ENCODE measurements around the gene GABRD. TPM values are rescaled to one million over a fixed set of nuclear protein-coding genes. Genes with fewer than 3 reads are reported as not detected.

GABRD gene
- total RNA-seq, 1 experiment from 2014 or later, result not detected

DNA sequence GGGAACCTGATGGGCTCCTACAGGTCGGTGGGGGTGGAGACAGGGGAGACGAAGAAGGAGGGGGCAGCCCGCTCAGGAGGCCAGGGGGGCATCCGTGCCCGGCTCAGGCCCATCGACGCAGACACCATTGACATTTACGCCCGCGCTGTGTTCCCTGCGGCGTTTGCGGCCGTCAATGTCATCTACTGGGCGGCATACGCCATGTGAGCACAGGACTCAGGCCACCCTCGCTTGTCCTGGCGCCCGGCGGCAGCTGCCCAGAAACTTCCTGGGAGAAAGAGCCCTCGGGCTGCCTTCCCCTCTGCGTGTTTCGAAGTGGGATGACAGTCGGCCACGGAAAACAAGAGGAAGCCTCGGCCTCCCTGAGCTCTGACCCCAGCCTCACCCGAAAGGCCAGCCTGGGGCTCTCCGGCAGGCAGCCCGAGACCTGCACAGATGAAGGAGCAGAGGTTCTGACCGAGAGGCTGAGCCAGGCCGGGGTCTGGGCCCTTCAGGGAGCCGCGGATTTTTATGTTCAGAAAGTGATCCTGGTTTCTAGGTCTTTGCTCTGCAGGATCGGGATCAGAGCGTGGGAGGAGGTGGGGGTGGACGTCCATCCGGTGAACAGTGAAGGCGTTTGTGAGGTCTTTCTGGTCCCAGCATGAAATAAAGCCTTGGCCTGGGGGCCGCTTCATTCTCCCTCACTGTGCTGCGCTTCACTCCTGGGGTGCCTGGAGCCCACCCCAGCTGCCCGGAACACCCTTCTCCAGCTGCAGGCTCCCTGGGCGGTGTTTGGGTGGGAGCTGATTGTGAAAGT is 11.1 kb downstream of the GABRD start:
- Histone ChIP-seq H3K4me3 (no peak overlapping the region), H3K9me2 (ENCODE audit: insufficient read depth) (no peaks in the 10 kb centered on the region), H3K4me1 (replicated peaks; ENCODE audit: insufficient read depth) (no peaks in the 10 kb centered on the region), H2AFZ (no peak overlapping the region), H3F3A (ENCODE audit: insufficient read depth, low read depth) (no peaks in the 10 kb centered on the region), H3K4me2 (no peak overlapping the region), H3K27me3 (ENCODE audit: insufficient read depth, low read depth) (peaks cover 81% of the 10 kb centered on the region), H3K79me2 (ENCODE audit: low read depth) (no peaks in the 10 kb centered on the region), H3K36me3 (ENCODE audit: low read depth) (no peaks in the 10 kb centered on the region), H3K9me3 (ENCODE audit: insufficient read depth, low read depth) (no peaks in the 10 kb centered on the region), H4K20me1 (ENCODE audit: insufficient read depth) (no peaks in the 10 kb centered on the region), H3K27ac (no peak overlapping the region)
- ChIA-PET CTCF (interaction anchor here (0.6 kb wide), 1 partner anchor 141 kb away, joined by 4 read pairs; no protein-coding TSS in a partner anchor), POLR2A (ENCODE audit: unreplicated experiment) (no interaction called here)
- TF ChIP-seq, protein P1, sequence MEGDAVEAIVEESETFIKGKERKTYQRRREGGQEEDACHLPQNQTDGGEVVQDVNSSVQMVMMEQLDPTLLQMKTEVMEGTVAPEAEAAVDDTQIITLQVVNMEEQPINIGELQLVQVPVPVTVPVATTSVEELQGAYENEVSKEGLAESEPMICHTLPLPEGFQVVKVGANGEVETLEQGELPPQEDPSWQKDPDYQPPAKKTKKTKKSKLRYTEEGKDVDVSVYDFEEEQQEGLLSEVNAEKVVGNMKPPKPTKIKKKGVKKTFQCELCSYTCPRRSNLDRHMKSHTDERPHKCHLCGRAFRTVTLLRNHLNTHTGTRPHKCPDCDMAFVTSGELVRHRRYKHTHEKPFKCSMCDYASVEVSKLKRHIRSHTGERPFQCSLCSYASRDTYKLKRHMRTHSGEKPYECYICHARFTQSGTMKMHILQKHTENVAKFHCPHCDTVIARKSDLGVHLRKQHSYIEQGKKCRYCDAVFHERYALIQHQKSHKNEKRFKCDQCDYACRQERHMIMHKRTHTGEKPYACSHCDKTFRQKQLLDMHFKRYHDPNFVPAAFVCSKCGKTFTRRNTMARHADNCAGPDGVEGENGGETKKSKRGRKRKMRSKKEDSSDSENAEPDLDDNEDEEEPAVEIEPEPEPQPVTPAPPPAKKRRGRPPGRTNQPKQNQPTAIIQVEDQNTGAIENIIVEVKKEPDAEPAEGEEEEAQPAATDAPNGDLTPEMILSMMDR (conservative IDR thresholded peaks at IDR 0.05), result no peak
- no peak for TF ChIP-seq EZH2 (IDR thresholded peaks at IDR 0.05; ENCODE audit: low read depth)
- intact Hi-C loops (cut with micrococcal nuclease; ENCODE audit: unreplicated experiment), result loop anchor here (5.0 kb wide), 1 partner anchor 83 kb away; no protein-coding TSS in a partner anchor
- no peak for DNase-seq
- no TSS peak for BruUV-seq (replicated peaks)

DNA sequence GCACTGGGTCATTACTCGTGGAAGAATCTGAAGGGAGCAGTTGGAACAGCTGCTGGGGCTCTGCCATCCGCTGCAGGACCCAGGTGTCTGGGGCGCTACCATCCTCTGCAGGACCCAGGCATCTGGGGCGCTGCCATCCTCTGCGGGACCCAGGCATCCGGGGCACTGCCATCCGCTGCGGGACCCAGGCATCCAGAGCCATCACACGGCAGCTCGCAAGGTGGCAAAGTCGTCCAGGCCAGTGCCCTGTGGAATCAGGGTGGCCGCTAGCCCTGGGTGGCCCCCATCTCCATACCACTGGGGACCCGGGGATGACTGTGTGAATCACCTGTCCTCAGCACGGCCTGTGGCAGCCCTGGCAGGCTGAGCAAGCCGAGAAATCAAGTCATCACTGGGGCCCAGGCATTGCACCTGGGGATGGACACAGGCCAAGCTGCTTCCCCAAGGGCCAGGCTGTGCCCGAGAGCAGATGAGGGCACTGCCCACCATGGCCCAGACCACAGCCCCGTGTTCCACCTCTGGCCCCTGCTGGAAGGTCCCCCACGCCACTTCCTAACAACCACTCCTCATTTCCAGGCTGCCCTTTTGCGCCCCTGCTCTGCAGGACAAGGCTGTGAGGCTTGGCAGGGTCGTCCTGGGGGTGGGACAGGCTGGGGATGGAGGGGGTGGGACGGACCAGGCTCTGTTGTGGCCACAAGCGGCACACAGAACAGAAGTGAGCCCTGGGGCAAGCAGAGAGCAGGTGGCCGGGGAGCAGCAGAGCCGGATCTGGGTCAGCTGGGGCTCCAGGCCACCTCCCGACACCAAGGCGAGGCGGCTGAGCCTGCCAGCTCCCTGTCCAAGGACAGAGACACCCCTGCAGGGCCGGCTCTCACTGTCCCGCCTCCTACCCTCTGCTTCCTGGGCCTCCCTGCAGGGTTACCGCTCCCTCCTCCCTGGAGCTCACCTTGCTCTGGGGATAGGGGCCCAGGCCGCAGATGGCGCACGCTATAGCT is 12.7 kb downstream of the GABRD start:
- H3K4me2 ChIP-seq, result no peak overlapping the region
- H3F3A ChIP-seq (ENCODE audit: insufficient read depth, low read depth), result no peaks in the 10 kb centered on the region
- CTCF ChIA-PET, result no interaction called here
- TF ChIP-seq EZH2 (IDR thresholded peaks at IDR 0.05; ENCODE audit: low read depth), result no peak
- H3K4me3 ChIP-seq, result no peak overlapping the region
- POLR2A ChIA-PET (ENCODE audit: unreplicated experiment), result no interaction called here
- H3K27ac ChIP-seq, result no peak overlapping the region
- no peaks in the 10 kb centered on the region for H3K79me2 ChIP-seq (ENCODE audit: low read depth)
- H2AFZ ChIP-seq, result no peak overlapping the region
- H3K36me3 ChIP-seq (ENCODE audit: low read depth), result no peaks in the 10 kb centered on the region
- DNase-seq, result no peak
- H3K27me3 ChIP-seq (ENCODE audit: insufficient read depth, low read depth), result peaks cover 81% of the 10 kb centered on the region
- intact Hi-C loops (cut with micrococcal nuclease; ENCODE audit: unreplicated experiment), result loop anchor here (5.0 kb wide), 1 partner anchor 85 kb away; no protein-coding TSS in a partner anchor
- no peaks in the 10 kb centered on the region for H4K20me1 ChIP-seq (ENCODE audit: insufficient read depth)
- no peaks in the 10 kb centered on the region for H3K9me2 ChIP-seq (ENCODE audit: insufficient read depth)
- no TSS peak for BruUV-seq (replicated peaks)
- no peaks in the 10 kb centered on the region for H3K9me3 ChIP-seq (ENCODE audit: insufficient read depth, low read depth)
- H3K4me1 ChIP-seq (replicated peaks; ENCODE audit: insufficient read depth), result no peaks in the 10 kb centered on the region

DNA sequence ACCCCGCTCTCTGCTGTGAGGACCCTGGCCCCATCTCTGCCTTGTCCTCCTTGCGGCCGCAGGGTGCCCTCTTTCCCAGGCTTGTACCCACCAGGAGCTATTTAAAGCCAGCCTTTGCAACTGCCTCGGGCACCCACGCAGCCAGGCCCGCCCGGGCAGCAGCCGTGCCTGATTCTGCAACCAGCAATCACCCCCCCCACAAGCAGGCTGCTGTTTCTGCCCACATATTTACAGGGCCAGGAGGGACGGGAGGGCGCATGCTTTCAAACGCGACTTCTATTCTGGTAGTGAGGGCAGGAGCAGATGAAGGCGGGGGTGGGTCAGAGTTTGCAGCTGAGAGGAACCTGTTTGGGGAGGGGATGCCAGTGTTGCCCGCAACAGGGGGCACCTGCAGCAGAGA is 13.6 kb downstream of the GABRD start:
- no TSS peak for BruUV-seq (replicated peaks)
- intact Hi-C loops (cut with micrococcal nuclease; ENCODE audit: unreplicated experiment), result loop anchor here (5.0 kb wide), 1 partner anchor 85 kb away; no protein-coding TSS in a partner anchor
- H4K20me1 ChIP-seq (ENCODE audit: insufficient read depth), result no peaks in the 10 kb centered on the region
- H3K4me3 ChIP-seq, result no peak overlapping the region
- peaks cover 79% of the 10 kb centered on the region for H3K27me3 ChIP-seq (ENCODE audit: insufficient read depth, low read depth)
- no peaks in the 10 kb centered on the region for H3K9me2 ChIP-seq (ENCODE audit: insufficient read depth)
- no peaks in the 10 kb centered on the region for H3K9me3 ChIP-seq (ENCODE audit: insufficient read depth, low read depth)
- no peak overlapping the region for H2AFZ ChIP-seq
- H3K36me3 ChIP-seq (ENCODE audit: low read depth), result no peaks in the 10 kb centered on the region
- no peak for TF ChIP-seq EZH2 (IDR thresholded peaks at IDR 0.05; ENCODE audit: low read depth)
- TF ChIP-seq, protein P1 (conservative IDR thresholded peaks at IDR 0.05), result no peak
- H3F3A ChIP-seq (ENCODE audit: insufficient read depth, low read depth), result no peaks in the 10 kb centered on the region
- no peaks in the 10 kb centered on the region for H3K79me2 ChIP-seq (ENCODE audit: low read depth)
- DNase-seq, result no peak
- H3K4me1 ChIP-seq (replicated peaks; ENCODE audit: insufficient read depth), result no peaks in the 10 kb centered on the region
- POLR2A ChIA-PET (ENCODE audit: unreplicated experiment), result no interaction called here
- no peak overlapping the region for H3K27ac ChIP-seq
- CTCF ChIA-PET, result no interaction called here
- no peak overlapping the region for H3K4me2 ChIP-seq

All from PC-9 (cell line).